NCI-H1436 (cell line): ENCODE measurements around the gene FBXO31.

ENCODE experiments used
- DNase-seq: peaks from one replicate; lab custom pipeline; 2025; lab: John Stamatoyannopoulos, UW

FBXO31 gene

GRCh38 chr16:87278191-87279093, 105.1 kb downstream of the FBXO31 start:
- DNase-seq = peak; percentile 6
